H9 (cell line): ENCODE data around the gene GNA12. TPM values are rescaled to one million over a fixed set of nuclear protein-coding genes. Genes with fewer than 3 reads are reported as not detected.

Experiments
- DNase-seq: peaks from one replicate; pipeline ENCODE4 v3.0.0-alpha.2; 2017
- H2AFZ ChIP-seq: one replicate; pipeline ENCODE4 v1.6.1; 2013; ENCODE audit warnings: mild to moderate bottlenecking, low read length, control low read depth, moderate library complexity
- H2AK5ac ChIP-seq: 2 replicates; pipeline ENCODE4 v1.6.1; 2013; ENCODE audit warnings: low read length, control low read depth, mixed read lengths; ENCODE audit not compliant: insufficient read length
- H2BK120ac ChIP-seq: one replicate; pipeline ENCODE4 v1.6.1; 2013; ENCODE audit warnings: low read depth, mild to moderate bottlenecking, low read length, control low read depth, inconsistent platforms; ENCODE audit not compliant: poor library complexity, severe bottlenecking
- H2BK12ac ChIP-seq: 2 replicates; pipeline ENCODE4 v1.6.1; 2013; ENCODE audit warnings: low read length, control low read depth, mixed read lengths, low read depth; ENCODE audit not compliant: insufficient read length
- H2BK15ac ChIP-seq: 2 replicates; pipeline ENCODE4 v1.6.1; 2013; ENCODE audit warnings: low read depth, low read length, control low read depth
- H2BK20ac ChIP-seq: one replicate; pipeline ENCODE4 v1.6.1; 2013; ENCODE audit warnings: low read depth, mild to moderate bottlenecking, low read length, control low read depth, inconsistent platforms; ENCODE audit not compliant: poor library complexity, severe bottlenecking
- H2BK5ac ChIP-seq: 2 replicates; pipeline ENCODE4 v1.6.1; 2013; ENCODE audit warnings: low read length, control low read depth, mixed read lengths; ENCODE audit not compliant: insufficient read length
- H3K14ac ChIP-seq: 2 replicates; pipeline ENCODE4 v1.6.1; 2013; ENCODE audit warnings: low read length, control low read depth; ENCODE audit not compliant: insufficient read depth
- H3K18ac ChIP-seq: 2 replicates; pipeline ENCODE4 v1.6.1; 2013; ENCODE audit warnings: low read depth, mild to moderate bottlenecking, mixed read lengths, low read length, control low read depth; ENCODE audit not compliant: insufficient read length
- H3K23ac ChIP-seq: 2 replicates; pipeline ENCODE4 v1.6.1; 2013; ENCODE audit warnings: low read length, control low read depth, mixed read lengths, low read depth; ENCODE audit not compliant: insufficient read length
- H3K23me2 ChIP-seq: 2 replicates; pipeline ENCODE4 v1.6.1; 2013; ENCODE audit warnings: low read depth, mild to moderate bottlenecking, mixed read lengths, low read length, control low read depth; ENCODE audit not compliant: insufficient read length, poor library complexity, severe bottlenecking
- H3K27ac ChIP-seq: 2 replicates; pipeline ENCODE4 v1.5.1; 2013; ENCODE audit warnings: low read length, control low read depth, mixed read lengths, low read depth; ENCODE audit not compliant: insufficient read length
- H3K27me3 ChIP-seq: 2 replicates; pipeline ENCODE4 v1.6.1; 2013; ENCODE audit warnings: low read length, control low read depth, inconsistent platforms; ENCODE audit not compliant: insufficient read depth
- H3K4ac ChIP-seq: 2 replicates; pipeline ENCODE4 v1.6.1; 2013; ENCODE audit warnings: low read depth, mild to moderate bottlenecking, control low read depth, inconsistent platforms, low read length, moderate library complexity
- H3K4me1 ChIP-seq: 2 replicates; pipeline ENCODE4 v1.6.1; 2013; ENCODE audit warnings: low read length, control low read depth, inconsistent platforms; ENCODE audit not compliant: insufficient read depth
- H3K4me2 ChIP-seq: 2 replicates; pipeline ENCODE4 v1.6.1; 2013; ENCODE audit warnings: low read length, control low read depth, mixed read lengths; ENCODE audit not compliant: insufficient read length, insufficient read depth
- H3K56ac ChIP-seq: 2 replicates; pipeline ENCODE4 v1.6.1; 2013; ENCODE audit warnings: low read depth, mild to moderate bottlenecking, mixed read lengths, low read length, control low read depth; ENCODE audit not compliant: insufficient read length
- H3K79me1 ChIP-seq: 2 replicates; pipeline ENCODE4 v1.6.1; 2013; ENCODE audit warnings: low read depth, mild to moderate bottlenecking, moderate library complexity, low read length, control low read depth, inconsistent platforms; ENCODE audit not compliant: insufficient read depth, poor library complexity, severe bottlenecking
- H3K79me2 ChIP-seq: 2 replicates; pipeline ENCODE4 v1.6.1; 2013; ENCODE audit warnings: low read length, control low read depth, inconsistent platforms; ENCODE audit not compliant: insufficient read depth
- H3K9ac ChIP-seq: 2 replicates; pipeline ENCODE4 v1.6.1; 2013; ENCODE audit warnings: low read length, control low read depth, mixed read lengths; ENCODE audit not compliant: insufficient read length; ENCODE audit errors: extremely low read depth
- H3K9me3 ChIP-seq: one replicate; pipeline ENCODE4 v1.6.1; 2013; ENCODE audit warnings: low read depth, low read length, inconsistent platforms; ENCODE audit not compliant: control insufficient read depth
- H3T11ph ChIP-seq: one replicate; pipeline ENCODE4 v1.6.1; 2013; ENCODE audit warnings: mild to moderate bottlenecking, low read length, control low read depth, inconsistent platforms
- H4K20me1 ChIP-seq: one replicate; pipeline ENCODE4 v1.6.1; 2013; ENCODE audit not compliant: control insufficient read depth, insufficient read length, insufficient read depth
- H4K5ac ChIP-seq: 2 replicates; pipeline ENCODE4 v1.6.1; 2013; ENCODE audit warnings: low read depth, mild to moderate bottlenecking, mixed read lengths, low read length, control low read depth; ENCODE audit not compliant: insufficient read length
- H4K8ac ChIP-seq: replicated peaks from 2 replicates; pipeline ENCODE4 v1.6.1; 2013; ENCODE audit warnings: low read length, control low read depth, mixed read lengths, low read depth; ENCODE audit not compliant: insufficient read length
- H4K91ac ChIP-seq: 2 replicates; pipeline ENCODE4 v1.6.1; 2013; ENCODE audit warnings: low read depth, mild to moderate bottlenecking, moderate library complexity, mixed read lengths, low read length, control low read depth; ENCODE audit not compliant: insufficient read length
- H3K27ac Mint-ChIP-seq, 3 experiments: 2 replicates in 2 of 3; 3 replicates in 1 of 3; pipeline ENCODE4 v1.8.0; 2020 to 2021; ENCODE audit warnings: mixed read lengths in 3 of 3, mild to moderate bottlenecking in 1 of 3, moderate library complexity in 1 of 3
- H3K27me3 Mint-ChIP-seq: 2 replicates; pipeline ENCODE4 v1.8.0; 2021; ENCODE audit warnings: low read depth, mild to moderate bottlenecking, moderate library complexity, mixed read lengths
- H3K36me3 Mint-ChIP-seq, 3 experiments: 2 replicates in 2 of 3; 3 replicates in 1 of 3; pipeline ENCODE4 v1.8.0; 2020 to 2021; ENCODE audit warnings: low read depth in 3 of 3, mixed read lengths in 3 of 3; ENCODE audit not compliant: insufficient read depth in 1 of 3
- H3K4me1 Mint-ChIP-seq, 2 experiments: 2 replicates each; pipeline ENCODE4 v1.8.0; 2020; ENCODE audit warnings: mixed read lengths in 2 of 2
- H3K4me3 Mint-ChIP-seq, 2 experiments: 2 replicates in 1 of 2; 3 replicates in 1 of 2; pipeline ENCODE4 v1.8.0; 2020 to 2021; ENCODE audit warnings: mild to moderate bottlenecking in 2 of 2, mixed read lengths in 2 of 2, moderate library complexity in 1 of 2
- H3K9me3 Mint-ChIP-seq, 2 experiments: 2 replicates in 1 of 2; 3 replicates in 1 of 2; pipeline ENCODE4 v1.8.0; 2020; ENCODE audit warnings: mild to moderate bottlenecking in 2 of 2, mixed read lengths in 2 of 2, moderate library complexity in 1 of 2
- WGBS: extraction: QIAGEN DNeasy Blood & Tissue Kit; methylation state at CpG from one replicate; pipeline ENCODE4 v1.1.7; 2013; ENCODE audit warnings: missing lambda C conversion rate, low lambda C conversion rate, mixed read lengths; ENCODE audit not compliant: insufficient read length; ENCODE audit errors: extremely low coverage; 5-methylcytosine and 5-hydroxymethylcytosine counted together
- total RNA-seq: library from RNA; stranded (reverse); gene quantifications from 2 replicates; pipeline ENCODE4 v1.2.1, GENCODE V29; 2021
- TF ChIP-seq, protein P1 (sequence below): fragments of 200-600 bp; sonication (generic); conservative IDR thresholded peaks from 3 replicates; pipeline ENCODE4 v1.8.0; 2021; ENCODE audit warnings: antibody characterized with exemption, mild to moderate bottlenecking

Gene GNA12
- total RNA-seq, 1 experiment from 2014 or later: 60.2 TPM

DNA sequence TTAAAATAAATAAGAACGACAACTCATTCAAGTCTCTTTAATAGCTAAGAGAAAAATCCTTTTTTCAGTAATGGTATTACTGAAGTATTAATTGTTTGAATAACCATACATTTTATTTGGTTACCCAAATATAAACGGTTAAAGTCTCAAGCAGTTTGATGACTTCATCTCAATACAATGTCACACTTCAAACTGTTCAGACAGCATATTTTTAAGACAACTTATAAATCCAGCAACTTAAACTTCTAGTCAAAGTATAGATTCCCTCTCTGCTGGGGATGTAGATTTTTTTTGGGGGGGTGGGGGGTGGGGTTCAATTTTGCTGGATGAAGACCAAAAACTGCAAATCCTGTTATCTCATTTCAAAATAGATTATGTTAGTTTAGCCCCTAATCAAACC is 42.0 kb downstream of the GNA12 start:
- TF ChIP-seq, protein P1, sequence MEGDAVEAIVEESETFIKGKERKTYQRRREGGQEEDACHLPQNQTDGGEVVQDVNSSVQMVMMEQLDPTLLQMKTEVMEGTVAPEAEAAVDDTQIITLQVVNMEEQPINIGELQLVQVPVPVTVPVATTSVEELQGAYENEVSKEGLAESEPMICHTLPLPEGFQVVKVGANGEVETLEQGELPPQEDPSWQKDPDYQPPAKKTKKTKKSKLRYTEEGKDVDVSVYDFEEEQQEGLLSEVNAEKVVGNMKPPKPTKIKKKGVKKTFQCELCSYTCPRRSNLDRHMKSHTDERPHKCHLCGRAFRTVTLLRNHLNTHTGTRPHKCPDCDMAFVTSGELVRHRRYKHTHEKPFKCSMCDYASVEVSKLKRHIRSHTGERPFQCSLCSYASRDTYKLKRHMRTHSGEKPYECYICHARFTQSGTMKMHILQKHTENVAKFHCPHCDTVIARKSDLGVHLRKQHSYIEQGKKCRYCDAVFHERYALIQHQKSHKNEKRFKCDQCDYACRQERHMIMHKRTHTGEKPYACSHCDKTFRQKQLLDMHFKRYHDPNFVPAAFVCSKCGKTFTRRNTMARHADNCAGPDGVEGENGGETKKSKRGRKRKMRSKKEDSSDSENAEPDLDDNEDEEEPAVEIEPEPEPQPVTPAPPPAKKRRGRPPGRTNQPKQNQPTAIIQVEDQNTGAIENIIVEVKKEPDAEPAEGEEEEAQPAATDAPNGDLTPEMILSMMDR: no peak
- no peak overlapping the region for H3K9ac ChIP-seq
- no peak overlapping the region for H3K4ac ChIP-seq
- H2AK5ac ChIP-seq: no peak overlapping the region
- no peak overlapping the region for H2BK5ac ChIP-seq
- H3K27me3 ChIP-seq: no peaks in the 10 kb centered on the region
- peaks cover 5% of the 10 kb centered on the region for H3K79me1 ChIP-seq
- H4K20me1 ChIP-seq: no peaks in the 10 kb centered on the region
- no peak overlapping the region for H2BK15ac ChIP-seq
- H2AFZ ChIP-seq: no peak overlapping the region
- no peak overlapping the region for H3T11ph ChIP-seq
- DNase-seq: no peak
- H4K8ac ChIP-seq: no peak overlapping the region
- H3K79me2 ChIP-seq: peaks cover 43% of the 10 kb centered on the region; the same call in 1 of the 2 replicates
- no peak overlapping the region for H3K23ac ChIP-seq
- Mint-ChIP-seq H3K4me1 (peaks cover 60 to 66% of the 10 kb centered on the region in 2 experiments), H3K9me3 (no peaks in the 10 kb centered on the region; a peak in 1 of 5 replicates), H3K27me3 (no peaks in the 10 kb centered on the region), H3K36me3 (no peaks in the 10 kb centered on the region), H3K4me3 (no peak overlapping the region), H3K27ac (peak overlapping the region in 1 of 3 experiments; percentile 93; a peak in 1 of 7 replicates)
- H3K4me2 ChIP-seq: no peak overlapping the region
- no peak overlapping the region for H2BK120ac ChIP-seq
- H4K91ac ChIP-seq: no peak overlapping the region
- no peak overlapping the region for H3K18ac ChIP-seq
- H2BK12ac ChIP-seq: no peak overlapping the region
- H3K56ac ChIP-seq: no peak overlapping the region
- H3K9me3 ChIP-seq: no peaks in the 10 kb centered on the region
- H2BK20ac ChIP-seq: no peak overlapping the region
- H3K14ac ChIP-seq: no peak overlapping the region
- H3K27ac ChIP-seq: no peak overlapping the region
- peaks cover 34% of the 10 kb centered on the region; the same call in 1 of the 2 replicates for H3K4me1 ChIP-seq
- peaks cover 3% of the 10 kb centered on the region for H3K23me2 ChIP-seq
- H4K5ac ChIP-seq: no peak overlapping the region
- WGBS: 100% methylated on average over 1 of the region's 2 CpGs
